CD4-positive, alpha-beta T cell treated with Interleukin-17A for 1 hour (primary cell): ENCODE results near the gene ZNF593OS.

ENCODE experiments used
- DNase-seq: peaks from one replicate; pipeline ENCODE4 v3.0.0-alpha.2; 2020

The ZNF593OS gene

DNA sequence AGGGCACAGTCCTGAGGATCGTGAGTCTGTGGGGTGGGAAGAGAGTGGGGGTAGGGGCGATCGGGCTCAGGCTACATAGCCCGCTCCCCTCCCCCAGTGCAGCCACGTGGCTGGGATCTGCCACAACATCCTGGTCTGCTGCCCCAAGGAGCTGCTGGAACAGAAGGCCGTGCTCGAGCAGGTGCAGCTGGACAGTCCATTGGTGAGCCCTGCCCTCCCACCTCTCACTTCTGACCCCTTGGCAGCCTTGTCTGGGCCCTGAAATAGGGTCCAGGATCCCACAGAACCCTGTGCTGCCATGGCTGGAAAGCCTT, 10.7 kb upstream of the ZNF593OS start:
- DNase-seq, result no peak

DNA sequence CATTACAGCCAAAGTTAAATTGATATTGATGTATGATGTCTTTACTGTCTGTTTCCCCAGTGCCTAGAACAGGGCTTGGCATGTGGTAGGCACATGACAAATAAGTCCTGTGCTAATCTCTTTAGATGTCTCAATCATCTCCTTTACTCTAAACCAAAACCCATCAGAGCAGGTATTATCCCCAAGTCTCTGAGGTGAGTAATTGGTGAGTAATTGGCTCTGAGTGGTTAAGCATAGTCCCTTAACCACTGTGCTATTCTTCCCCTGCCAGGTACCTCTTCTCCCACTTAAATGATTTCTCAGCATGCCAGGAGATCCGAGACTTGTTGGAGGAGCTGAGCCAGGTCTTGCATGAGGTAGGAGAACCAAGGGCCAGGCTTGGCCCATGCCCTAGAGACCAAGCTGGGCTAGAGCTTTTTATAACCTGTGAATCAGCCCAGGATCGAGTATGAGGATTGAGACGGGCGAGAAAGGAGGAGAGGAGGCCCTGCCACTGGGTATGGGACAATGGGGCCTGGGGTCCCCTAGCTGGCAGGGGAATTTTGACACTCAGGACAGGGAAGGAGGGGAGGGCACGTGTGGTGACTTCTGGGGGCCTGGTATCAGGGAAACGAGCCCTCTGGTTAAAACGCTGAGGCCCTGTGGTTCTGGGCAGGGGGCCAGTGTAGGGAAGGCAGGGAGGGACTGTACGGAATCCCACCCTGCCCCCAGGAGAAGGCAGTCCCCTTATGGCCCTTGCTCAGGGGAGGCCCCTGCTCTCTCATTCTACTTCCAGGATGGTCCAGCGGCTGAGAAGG, 10.2 kb upstream of the ZNF593OS start:
- no peak for DNase-seq

DNA sequence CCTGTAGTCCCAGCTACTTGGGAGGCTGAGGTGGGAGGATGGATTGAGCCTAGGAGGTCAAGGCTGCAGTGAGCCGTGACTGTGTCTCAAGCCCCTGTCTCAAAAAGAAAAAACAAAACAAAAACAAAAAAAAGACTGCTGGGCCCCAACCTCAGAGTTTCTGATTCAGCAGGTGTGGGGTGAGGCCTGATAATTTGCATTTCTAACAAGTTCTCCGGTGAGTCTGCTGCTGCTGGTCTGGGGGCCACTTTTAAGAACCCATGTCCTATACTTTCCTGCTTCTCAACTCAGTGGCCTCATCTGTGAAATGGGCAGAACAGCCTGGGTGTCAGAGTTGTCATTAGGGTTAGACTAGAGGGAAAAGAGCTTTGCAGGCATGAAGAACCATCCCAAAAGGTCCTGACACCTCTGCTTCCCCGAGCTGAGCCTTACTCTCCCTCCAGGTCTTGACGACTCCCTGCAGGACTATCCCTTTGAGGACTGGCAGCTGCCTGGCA, 8.4 kb upstream of the ZNF593OS start:
- DNase-seq, result no peak

DNA sequence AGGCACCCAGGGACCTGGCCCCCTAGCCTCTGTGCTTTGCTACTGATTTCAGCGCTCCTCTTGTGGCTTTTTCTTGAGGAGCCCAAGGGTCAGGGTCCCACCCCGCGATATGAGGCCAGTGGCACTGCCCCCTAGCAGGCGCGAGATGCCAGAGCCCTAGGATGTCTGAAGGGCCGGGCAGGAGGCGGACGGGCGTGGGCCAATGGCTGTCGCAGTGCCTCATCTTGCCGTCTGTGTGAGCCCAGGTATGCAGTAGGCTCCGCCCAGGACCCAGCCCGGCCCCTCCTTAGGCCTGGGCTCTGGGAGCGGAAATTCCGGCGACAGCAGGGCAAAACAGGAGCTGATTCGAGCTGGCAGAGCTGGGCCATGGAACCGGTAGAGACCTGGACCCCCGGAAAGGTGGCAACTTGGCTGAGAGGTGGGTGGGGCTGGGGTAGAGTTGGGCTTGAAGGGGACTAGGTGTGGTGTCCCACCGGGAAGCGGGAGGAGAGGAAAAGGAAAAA, 5.6 kb upstream of the ZNF593OS start, which contains the start of gene CNKSR1:
TSS of gene CNKSR1 (plus strand) at position 310 of the 503 bp plus-strand sequence. CDS start at position 367, 57 bp downstream.
- no peak for DNase-seq

DNA sequence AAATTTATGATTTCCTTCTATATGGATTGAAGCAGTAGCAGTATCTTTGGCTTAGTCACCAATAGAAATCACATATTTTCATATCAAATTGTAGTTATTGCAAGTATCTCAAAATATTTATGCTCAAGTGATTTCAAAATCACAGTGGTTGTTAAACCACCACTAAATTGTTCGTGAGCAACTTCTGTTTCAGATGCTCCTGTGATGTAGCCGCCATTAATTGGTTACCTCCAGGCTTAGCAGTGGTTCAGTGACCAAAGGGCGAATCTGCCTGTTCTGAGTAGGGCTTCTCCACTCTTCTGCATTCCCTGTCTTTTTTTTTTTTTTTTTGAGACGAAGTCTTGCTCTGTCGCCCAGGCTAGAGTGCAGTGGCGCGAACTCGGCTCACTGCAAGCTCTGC, 3.7 kb upstream of the ZNF593OS start:
- DNase-seq, result no peak

DNA sequence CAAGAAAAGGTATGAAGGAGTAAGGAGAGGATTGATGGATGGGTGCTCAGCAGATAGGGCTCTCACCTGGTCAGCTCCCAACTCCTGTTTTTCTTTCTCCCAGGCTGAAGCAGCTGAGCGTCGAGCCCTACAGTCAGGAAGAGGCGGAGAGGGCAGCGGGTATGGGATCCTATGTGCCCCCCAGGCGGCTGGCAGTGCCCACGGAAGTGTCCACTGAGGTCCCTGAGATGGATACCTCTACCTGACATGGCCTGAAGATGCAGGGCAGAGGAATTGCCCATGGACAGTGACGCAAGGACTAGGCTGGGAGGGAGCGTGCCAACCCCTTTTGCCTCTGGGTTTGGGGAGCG, 1.2 kb downstream of the ZNF593OS start:
- DNase-seq, result no peak

DNA sequence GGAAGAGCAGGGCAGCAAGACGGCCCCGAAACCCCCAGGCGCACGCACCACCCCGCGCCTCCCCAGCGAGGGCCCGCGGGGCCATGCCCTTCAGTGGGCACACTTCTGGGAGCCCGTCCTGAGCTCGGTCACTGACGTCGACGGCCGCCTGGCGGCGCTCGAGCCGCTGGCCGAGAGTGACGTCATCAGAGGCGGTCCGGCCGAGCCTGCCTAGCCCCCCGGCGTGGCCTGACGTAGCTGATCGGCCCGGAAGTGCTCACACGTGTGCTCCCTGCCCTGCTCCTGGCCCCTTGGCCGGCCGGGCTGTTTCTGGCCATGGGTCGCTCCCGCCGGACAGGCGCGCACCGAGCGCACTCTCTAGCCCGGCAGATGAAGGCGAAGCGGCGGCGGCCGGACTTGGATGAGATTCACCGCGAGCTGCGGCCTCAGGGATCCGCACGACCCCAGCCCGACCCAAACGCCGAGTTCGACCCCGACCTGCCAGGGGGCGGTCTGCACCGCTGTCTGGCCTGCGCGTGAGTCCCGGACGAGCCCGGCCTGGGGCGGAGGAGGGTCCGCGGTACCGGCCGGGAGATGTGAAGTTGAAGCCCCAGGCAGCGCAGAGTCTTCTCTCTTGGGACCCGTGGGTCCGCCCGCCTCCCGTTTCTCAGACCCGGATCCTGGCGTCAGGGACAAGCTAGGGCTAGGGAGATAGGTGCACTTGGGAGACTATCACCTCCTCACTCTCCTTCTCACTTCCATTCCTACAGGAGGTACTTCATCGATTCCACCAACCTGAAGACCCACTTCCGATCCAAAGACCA, 1.8 kb downstream of the ZNF593OS start, which contains the start of gene ZNF593:
TSS of gene ZNF593 (plus strand) at position 240 of the 803 bp plus-strand sequence. CDS start at position 316, 76 bp downstream.
- peak; percentile 91 for DNase-seq

DNA sequence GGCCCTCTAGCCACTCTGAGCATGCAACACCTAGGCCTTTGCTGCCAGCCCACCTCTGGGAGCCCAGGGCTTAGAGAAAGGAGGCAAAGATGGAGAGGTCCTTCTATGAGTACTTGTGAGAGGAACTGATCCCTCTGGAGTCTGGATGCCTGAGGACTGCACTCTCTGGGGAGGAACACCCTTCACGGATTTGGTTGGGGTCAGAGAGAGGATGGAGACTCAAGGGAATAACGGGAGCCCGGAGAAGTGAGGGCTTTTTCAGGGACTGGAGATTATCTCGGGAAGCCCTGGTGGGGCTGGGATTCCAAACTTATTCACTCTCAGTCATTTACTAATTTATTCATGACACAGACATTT, 2.5 kb downstream of the ZNF593OS start:
- no peak for DNase-seq

DNA sequence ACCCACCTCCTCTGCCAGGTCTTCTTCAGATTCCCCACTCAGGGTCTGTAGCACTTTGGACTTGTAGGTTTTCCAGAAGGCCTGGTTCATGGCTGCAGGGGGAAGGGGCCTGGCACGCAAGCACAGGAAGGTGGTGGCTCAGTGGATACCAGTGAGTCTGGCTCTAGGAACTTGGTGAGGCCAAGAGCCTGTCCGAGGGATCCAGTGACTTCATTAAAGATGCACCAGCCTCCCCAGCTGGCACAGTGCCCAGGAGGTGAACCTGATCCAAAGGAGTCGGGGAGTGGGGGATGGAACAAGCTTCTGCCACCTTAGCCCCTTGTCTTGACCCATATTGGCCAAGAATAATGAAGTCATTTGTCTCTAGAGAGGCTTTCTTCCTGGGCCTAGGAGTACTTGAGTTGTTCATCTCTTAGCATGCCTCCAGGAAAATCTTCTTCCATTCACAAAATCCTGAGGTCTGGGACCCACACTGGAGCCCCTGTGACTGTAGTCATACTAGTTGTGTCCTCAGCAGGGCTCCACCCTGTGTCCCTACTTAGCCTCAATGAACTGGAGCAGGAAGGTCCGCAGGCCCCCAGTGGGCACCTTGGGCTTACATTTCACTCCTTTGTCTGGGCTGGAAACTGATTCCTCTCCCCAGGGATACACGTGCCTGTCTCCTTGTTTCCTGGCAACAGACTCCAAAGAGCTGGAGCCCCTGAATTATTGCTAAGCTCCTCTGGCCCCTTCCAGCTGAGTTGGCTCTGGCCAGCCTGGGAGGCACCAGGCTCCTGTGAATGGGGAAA, 3.0 kb downstream of the ZNF593OS start, which contains the start of gene C1orf232:
TSS of gene C1orf232 (minus strand) at position 554 of the 788 bp plus-strand sequence. CDS start at position 90, 464 bp downstream.
- no peak for DNase-seq

DNA sequence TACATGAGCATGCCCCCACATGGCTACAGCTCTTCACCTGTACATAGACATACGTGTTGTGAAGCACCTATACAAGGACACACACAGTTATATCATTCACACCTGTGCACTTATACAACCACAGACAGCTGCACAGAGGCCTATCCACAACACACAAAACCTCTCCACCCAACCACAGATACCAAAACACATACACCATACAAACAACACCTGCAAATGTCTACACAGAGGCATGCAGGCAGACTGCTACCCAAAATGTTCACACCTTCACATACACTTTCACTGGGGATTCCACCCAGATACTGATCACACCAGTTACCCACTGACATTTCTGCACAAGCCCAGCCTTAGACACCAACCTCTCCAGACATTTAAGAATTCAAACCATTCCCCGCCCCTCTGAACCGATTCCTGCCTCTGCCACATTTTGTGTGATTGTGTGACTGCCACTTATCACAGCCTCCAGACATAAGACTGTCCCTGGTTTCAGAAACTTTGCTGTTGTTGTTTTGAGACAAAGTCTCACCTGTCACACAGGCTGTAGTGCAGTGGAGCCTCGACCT, 4.8 kb downstream of the ZNF593OS start:
- DNase-seq, result no peak

DNA sequence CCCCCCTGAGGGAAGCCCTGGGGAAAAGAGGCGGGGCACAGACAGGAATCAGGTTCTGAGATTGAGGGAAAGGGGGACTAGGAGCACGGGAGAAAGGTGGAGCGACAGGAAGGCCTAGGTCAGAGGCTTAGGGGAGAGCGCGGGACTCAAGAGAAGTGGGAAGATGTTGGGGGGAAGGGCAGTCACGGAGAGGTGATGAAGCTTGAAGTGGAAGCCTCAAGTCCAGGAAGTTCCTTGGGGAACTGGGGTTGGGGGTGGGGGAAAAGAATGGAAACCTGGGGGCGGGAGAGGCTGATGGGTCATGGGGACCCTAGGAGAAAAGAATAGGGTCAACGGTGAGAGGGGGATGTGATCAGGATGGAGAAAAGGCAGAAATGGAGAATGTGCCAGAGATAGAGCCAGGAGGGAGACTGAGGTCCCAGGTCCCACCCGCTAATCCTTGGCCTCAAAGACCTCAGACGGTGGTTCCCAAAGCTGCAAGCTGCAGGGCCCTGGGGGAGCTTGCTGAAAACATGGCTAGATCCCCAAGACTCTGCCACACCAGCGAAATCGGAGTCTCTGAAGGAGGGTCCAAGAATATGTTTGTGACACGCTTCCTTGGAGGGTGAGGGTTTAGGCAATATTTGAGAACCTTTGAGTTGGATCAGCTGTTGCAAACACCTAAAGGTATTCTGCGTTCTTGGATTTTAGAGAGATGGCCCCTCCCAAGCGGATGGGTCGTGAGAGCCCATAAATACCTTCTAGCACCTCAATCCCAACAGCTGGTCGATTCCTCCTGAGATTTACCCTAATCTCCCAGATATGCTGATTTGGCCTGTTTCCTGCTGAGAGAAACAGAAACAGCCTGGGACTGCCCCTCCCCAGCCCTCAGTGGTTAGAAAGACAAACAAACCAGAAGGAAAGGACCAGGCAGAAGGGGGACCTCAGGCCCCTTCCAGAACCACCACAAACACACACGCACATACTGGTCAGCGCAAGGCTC, 6.5 kb downstream of the ZNF593OS start:
- no peak for DNase-seq

DNA sequence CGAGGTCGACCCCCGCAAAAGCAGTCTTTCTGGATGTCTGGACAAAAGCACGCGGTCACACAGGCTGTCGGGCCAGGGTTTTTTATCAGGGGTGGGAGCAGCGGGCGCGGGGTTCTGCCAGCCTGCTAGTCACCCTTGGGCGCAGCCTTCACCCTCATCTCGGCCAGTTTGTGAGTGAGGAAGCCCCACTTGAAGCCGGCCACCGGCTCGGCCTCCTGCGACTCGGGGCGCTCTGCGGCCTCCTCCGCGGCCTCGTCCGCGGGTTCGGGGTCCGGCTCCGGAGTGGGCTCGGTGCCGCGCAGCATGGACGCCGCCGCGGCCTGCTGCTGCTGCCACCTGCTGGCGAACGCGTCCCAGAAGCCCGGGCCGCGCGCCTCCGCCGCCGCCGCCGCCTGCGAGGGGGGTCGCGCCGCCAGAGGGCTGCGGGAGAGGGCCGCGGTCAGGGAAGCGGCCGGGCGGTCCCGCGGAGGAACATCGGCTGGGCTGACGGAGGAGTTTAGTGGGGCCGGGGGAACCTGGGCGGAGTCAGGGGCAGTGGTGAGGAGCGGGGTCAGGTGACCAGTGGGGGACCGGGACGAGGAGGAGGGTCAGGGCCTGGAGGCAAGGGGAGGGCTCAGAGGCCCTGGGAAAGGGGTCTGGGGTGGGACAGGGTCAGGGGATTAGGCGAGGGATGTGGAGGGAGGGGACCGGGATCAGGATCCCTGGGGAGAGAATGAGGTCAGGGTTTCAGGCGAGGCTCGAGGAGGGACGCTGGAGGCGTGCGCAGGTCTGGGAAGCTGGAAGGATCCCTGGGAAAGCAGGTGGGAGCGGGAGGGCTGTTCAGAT, 7.4 kb downstream of the ZNF593OS start:
- peak; percentile 50 for DNase-seq

DNA sequence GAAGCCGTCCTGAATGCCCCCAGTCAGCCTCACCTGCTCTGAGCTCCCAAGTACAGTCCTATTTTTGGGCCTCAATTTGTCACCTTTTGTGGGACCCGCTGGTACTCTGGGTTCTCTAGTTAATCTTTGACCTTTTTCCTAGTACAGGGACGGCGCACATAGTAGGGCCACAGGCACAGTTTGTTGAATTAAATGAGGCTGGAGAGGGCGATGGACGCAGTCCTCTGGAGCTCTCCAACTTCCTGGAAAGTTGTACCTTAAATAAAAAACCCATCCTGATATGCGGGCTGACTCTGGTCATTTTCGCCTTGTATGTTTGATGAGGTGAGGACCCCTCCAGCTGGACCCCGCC, 8.0 kb downstream of the ZNF593OS start:
- no peak for DNase-seq

DNA sequence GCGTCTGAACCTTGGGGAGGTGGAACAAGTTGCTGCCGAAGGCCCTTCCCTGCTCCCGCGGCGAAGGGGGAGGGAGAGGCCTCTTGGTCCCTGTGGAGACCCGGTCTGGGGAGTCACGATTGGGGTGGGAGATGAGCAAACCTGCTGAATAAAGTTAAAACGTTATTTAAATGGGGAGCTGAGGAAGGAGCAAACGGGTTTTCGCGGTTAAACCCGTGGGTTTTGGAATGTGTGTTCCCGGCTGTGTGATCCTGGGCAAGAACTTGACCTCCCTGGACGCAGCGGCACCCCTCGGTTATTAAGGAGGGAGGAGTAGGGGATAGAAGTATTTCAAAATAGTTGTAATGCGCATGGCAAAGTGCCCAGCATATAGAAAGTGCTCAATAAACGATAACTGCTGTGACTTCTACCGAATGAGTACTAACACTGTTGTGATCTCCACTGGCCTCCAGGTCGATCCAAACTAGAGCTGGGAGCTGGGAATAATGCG, 9.4 kb downstream of the ZNF593OS start:
- no peak for DNase-seq

DNA sequence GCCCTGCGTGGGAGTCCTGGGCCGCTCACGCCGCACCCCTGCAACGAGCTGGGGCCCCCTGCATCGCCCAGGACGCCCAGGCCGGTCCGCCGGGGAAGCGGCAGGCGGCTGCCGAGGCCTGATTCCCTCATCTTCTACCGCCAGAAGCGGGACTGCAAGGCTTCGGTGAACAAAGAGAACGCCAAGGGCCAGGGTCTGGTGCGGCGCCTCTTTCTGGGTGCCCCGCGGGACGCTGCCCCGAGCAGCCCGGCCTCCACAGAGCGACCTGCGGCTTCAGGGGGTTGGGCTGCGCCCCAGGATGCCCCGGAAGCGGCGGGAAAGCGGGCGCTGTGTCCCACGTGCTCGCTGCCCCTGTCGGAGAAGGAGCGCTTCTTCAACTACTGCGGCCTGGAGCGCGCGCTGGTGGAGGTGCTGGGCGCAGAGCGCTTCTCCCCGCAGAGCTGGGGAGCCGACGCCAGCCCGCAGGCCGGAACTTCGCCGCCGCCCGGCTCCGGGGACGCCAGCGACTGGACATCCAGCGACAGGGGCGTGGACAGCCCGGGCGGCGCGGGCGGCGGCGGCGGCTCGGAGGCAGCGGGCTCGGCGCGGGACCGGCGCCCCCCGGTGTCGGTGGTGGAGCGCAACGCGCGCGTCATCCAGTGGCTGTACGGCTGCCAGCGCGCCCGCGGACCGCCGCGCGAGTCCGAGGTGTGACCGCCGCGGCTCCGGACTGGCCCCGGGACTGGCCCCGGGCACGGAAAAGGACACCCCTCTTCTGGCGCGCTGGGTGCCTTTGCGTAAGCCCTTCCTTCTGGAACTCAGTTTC, 10.0 kb downstream of the ZNF593OS start:
- DNase-seq, result peak; percentile 25

DNA sequence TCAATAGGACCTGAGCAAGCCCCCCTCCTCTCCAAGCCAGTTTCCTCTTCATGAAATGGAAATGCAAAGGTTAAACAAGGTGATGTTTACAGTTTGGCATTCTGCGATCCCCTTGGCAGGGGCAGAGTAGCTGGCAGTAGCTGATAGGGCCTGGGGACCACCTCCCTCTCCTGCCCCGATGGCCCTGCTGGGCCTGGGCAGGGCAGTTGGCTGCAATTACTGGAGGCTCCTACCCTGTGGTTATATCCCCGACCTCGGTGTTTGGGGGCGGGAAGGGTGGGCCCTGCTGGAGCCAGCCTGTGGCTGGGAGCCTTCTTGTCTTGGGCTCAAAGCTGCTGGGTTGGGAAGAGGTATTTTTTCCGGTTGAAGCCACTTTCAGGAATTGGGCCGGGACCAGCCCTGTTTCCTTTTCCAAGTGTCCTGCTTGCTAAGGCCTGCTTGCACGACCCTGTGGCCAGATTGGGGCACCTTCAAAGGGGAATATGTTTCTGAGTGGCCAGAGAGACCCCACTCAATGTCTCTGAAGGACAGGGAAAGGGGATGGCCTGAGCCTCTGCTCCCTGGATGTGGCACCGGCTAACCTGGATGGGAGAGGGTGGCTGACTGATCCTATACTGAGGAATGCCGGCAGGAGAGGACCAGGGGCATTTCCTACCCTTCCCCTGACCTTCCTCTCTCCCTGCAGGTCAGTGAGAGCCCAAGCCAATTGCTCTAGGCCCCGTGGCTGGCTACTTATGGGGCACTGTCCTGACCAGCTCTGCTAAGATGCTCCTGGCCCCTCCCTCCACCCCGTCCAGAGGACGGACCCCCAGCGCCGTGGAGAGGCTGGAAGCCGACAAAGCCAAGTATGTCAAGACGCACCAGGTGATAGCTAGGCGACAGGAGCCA, 10.9 kb downstream of the ZNF593OS start:
- DNase-seq, result no peak

DNA sequence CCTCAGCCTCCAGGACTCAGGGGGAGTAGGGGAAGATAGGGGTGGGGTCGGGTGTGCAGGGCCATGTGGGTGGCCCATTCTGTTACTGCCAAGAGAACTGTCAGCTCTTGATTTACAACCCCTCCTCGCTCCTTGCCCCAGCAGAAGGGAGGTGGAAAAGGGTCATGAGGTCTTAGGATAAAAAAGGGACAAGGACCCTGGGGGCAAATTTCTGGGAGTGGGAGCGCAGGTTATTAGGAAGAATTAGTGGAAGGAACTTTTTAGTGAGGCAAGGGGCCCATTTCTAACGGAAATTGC, 11.9 kb downstream of the ZNF593OS start:
- DNase-seq, result no peak

DNA sequence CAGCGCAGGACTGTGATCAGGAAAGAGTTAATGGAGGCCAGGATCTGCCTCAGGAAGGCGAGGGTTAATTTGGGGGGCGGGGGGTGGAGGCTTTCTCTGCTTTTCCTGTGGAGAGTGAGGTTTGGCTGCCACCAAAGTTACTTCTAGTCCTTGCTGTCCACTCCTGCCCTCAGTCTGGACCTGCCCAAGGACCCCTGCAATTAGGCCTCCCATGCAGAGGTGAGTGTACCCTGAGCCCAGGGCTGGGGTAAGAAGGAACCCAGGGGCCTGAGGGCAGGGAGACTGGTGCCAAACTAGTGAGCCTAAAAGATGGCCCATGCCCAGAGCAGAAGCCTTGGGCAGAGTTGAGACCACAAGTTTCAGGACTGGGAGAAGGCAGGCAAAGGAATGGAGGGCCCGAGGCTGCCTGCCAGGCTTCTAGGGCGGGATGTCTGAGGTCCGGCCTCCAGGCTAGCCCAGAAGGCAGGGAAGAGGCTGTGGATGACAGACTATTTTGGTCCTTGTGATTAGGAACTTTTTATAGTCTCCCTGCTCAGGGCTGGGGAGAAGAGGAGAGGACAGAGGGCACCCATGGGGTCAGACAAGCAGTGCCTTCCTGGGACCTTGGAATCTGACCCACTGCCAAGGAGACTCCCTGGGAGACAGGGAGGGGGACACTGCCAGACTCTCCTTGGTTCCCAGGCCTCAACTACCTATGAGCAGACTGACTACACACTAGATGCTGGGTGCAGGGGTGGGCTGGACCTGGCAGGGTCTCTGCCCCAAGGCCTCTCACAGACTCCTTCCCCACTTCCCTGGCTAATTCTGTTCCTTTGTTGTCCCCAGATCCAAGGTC, 12.5 kb downstream of the ZNF593OS start, which contains the start of gene FAM110D:
TSS of gene FAM110D (plus strand) at position 172 of the 835 bp plus-strand sequence. CDS start 2,213 bp downstream, outside the sequence.
- DNase-seq, result no peak
